Transverse colon (tissue), 4 donors: Measurements from ENCODE around the gene NDUFAB1. TPM values are rescaled to one million over a fixed set of nuclear protein-coding genes. Genes with fewer than 3 reads are reported as not detected.

Experiments used
- DNase-seq: peaks from one replicate; pipeline ENCODE4 v3.0.0-alpha.2; 2019
- H3K27ac ChIP-seq, 4 donors: fragments of 200-600 bp; sonication (generic); 2 replicates each; pipeline ENCODE4 v1.5.1; 2016 to 2018; ENCODE audit warnings: inconsistent platforms in 4 of 4
- H3K27me3 ChIP-seq: fragments of 200-600 bp; sonication (generic); 2 replicates; pipeline ENCODE4 v1.5.1; 2017; ENCODE audit warnings: inconsistent platforms
- H3K36me3 ChIP-seq, 4 donors: fragments of 200-600 bp; sonication (generic); 2 replicates each; pipeline ENCODE4 v1.5.1; 2017 to 2019; ENCODE audit warnings: inconsistent platforms in 4 of 4
- H3K4me1 ChIP-seq, 4 donors: fragments of 200-600 bp; sonication (generic); 2 replicates each; pipeline ENCODE4 v1.5.1; 2017 to 2020; ENCODE audit warnings: inconsistent platforms in 4 of 4
- H3K4me3 ChIP-seq, 4 donors: fragments of 200-600 bp; sonication (generic); 1 replicate in 1 of 4; 2 replicates in 3 of 4; pipeline versions ENCODE4 v1.5.1 to v1.6.1; 2017 to 2019; ENCODE audit warnings: inconsistent platforms in 4 of 4
- H3K9me3 ChIP-seq, 2 donors: fragments of 200-600 bp; sonication (generic); 2 replicates each; pipeline ENCODE4 v1.5.1; 2017 to 2019; ENCODE audit warnings: inconsistent platforms in 2 of 2
- CTCF ChIP-seq, 5 experiments: fragments of 200-600 bp in 3 of 5; fragments of 450-650 bp in 2 of 5; sonication (generic) in 3 of 5; IDR thresholded peaks; 1 replicate in 2 of 5; 2 replicates in 3 of 5; pipeline ENCODE4 v1.5.1; 2016 to 2017; ENCODE audit warnings: antibody characterized with exemption in 5 of 5, inconsistent platforms in 3 of 5, mild to moderate bottlenecking in 2 of 5, moderate library complexity in 1 of 5
- EP300 ChIP-seq: sonication (generic); formaldehyde crosslinking; IDR thresholded peaks from one replicate; pipeline ENCODE4 v1.6.1; 2017; ENCODE audit warnings: antibody characterized with exemption, low read depth
- POLR2A ChIP-seq: fragments of 450-650 bp; IDR thresholded peaks from one replicate; pipeline ENCODE4 v1.6.1; 2016; ENCODE audit warnings: antibody characterized with exemption, mild to moderate bottlenecking, moderate library complexity
- POLR2AphosphoS5 ChIP-seq, 3 donors: sonication (generic); formaldehyde crosslinking; IDR thresholded peaks; one replicate each; pipeline ENCODE4 v1.6.1; 2016; ENCODE audit warnings: antibody characterized with exemption in 3 of 3
- WGBS, 2 donors: methylation state at CpG; one replicate each; pipeline ENCODE4 v1.1.5; 2018; ENCODE audit warnings: low coverage in 1 of 2; 5-methylcytosine and 5-hydroxymethylcytosine counted together
- in situ Hi-C, 4 donors: fragments of 200-750 bp; cut with MboI; loops; one replicate each; pipeline versions ENCODE4 v1.15.0 to v1.15.1; 2017; ENCODE audit warnings: low sequenced_read_pairs in 3 of 4, low pct_ligation_motif_present in 1 of 4, low pct_unique_long_range_greater_than_20kb in 1 of 4
- intact Hi-C: fragments of 100-400 bp; cut with DNase I; formaldehyde crosslinking; loops from one replicate; pipeline ENCODE4 v1.15.1; 2023; ENCODE audit warnings: low total_unique reads
- total RNA-seq, 4 donors: library from RNA; depleted of rRNA; stranded (reverse); fragments of >200 nt; gene quantifications; one replicate each; pipeline ENCODE4 v1.1.0, GENCODE V29; 2016

NDUFAB1 gene
- total RNA-seq, 4 donors from 2014 or later, result 73.3 to 142 (median 108) TPM

DNA sequence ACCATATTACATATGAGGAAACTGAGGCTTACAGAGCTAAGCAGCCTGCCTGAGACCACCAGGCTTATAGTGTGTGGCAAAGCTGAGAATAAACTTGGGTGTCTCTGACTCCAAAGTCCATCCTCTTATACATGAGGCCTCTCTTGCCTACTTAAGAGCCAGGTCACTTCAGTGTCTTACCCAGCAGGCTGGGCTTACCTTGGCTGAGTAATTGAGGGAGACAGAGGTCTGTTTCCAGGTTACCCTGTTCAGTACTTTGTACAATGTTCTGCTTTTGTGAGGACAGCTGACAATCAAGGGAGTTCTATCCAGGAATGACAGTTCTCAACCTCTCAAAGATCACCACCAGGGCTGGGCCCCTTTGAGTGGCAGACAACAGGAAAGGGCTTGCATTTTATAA, 14.4 kb downstream of the NDUFAB1 start:
- Histone ChIP-seq H3K27me3 (no peaks in the 10 kb centered on the region), H3K4me1 (no peaks in the 10 kb centered on the region), H3K27ac (no peak overlapping the region), H3K36me3 (peaks cover 0 to 36% (median 16%) of the 10 kb centered on the region in 4 donors), H3K4me3 (no peak overlapping the region), H3K9me3 (no peaks in the 10 kb centered on the region)
- TF ChIP-seq POLR2AphosphoS5 (IDR thresholded peaks at IDR 0.05) (no peak), POLR2A (no peak), CTCF (IDR thresholded peaks at IDR 0.05) (no peak), EP300 (no peak)
- DNase-seq, result no peak
- intact Hi-C loops (no loop called here), in situ Hi-C loops (no loop called here)

DNA sequence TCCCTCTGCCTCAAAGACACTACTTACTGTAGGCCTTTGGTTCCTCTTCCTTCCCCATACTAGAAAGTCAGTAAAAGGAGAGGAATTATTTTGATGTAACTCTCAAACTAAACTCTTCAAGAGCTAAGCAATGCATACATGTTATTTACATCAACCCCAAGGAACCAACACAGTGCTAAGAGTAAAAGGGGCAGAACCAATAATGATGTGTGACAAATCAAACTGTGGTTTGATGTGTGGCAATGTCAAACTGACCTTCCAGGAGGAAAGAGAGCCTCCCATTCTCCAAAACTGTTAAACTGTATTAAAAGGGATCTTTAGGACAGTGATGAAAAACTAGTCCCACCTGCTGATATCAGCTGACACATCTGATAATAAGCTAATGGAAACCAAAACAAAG, 15.7 kb downstream of the NDUFAB1 start:
- no peak for DNase-seq
- Histone ChIP-seq H3K9me3 (no peaks in the 10 kb centered on the region), H3K4me3 (no peak overlapping the region), H3K36me3 (peaks cover 0 to 34% (median 14%) of the 10 kb centered on the region in 4 donors), H3K27me3 (no peaks in the 10 kb centered on the region), H3K27ac (no peak overlapping the region), H3K4me1 (no peaks in the 10 kb centered on the region)
- TF ChIP-seq POLR2AphosphoS5 (IDR thresholded peaks at IDR 0.05) (no peak), EP300 (no peak), CTCF (IDR thresholded peaks at IDR 0.05) (no peak), POLR2A (no peak)
- in situ Hi-C loops (no loop called here), intact Hi-C loops (no loop called here)

DNA sequence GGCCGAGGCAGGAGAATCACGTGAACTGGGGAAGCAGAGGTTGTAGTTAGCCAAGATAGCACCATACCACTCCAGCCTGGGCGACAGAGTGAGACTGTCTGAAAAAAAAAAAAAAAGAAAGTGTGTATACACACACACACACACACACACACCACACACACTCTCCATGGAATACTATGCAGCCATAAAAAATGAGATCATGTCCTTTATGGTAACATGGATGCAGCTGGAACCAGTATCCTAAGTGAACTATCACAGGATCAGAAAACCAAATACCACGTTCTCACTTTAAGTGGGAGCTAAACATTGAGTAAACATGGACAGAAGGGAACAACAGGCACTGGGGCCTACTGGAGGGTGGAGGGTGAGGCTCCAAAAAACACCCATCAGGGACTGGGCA, 16.7 kb downstream of the NDUFAB1 start:
- intact Hi-C loops, result no loop called here

GRCh38 chr16:23578101-23578830, 17.9 kb downstream of the NDUFAB1 start:
- no peak for DNase-seq
- intact Hi-C loops (no loop called here), in situ Hi-C loops (no loop called here)
- 25 to 55% methylated on average over 1 to 5 of the region's 5 CpGs for WGBS, 2 donors
- no peak for TF ChIP-seq POLR2AphosphoS5 (IDR thresholded peaks at IDR 0.05)
- TF ChIP-seq CTCF (IDR thresholded peaks at IDR 0.05), result no peak
- no peak for TF ChIP-seq POLR2A
- TF ChIP-seq EP300, result no peak
- Histone ChIP-seq H3K27ac (no peak overlapping the region), H3K4me1 (no peaks in the 10 kb centered on the region), H3K27me3 (no peaks in the 10 kb centered on the region), H3K9me3 (no peaks in the 10 kb centered on the region), H3K4me3 (no peak overlapping the region), H3K36me3 (peaks cover 0 to 25% (median 11%) of the 10 kb centered on the region in 4 donors)

More for the DNA sequence above, 16.7 kb downstream of the NDUFAB1 start:
- in situ Hi-C loops, result no loop called here
- no peak for DNase-seq
- H3K27ac ChIP-seq, result no peak overlapping the region
- TF ChIP-seq EP300, result no peak
- no peak for TF ChIP-seq POLR2A
- TF ChIP-seq POLR2AphosphoS5 (IDR thresholded peaks at IDR 0.05), result no peak
- TF ChIP-seq CTCF (IDR thresholded peaks at IDR 0.05), result no peak
- no peaks in the 10 kb centered on the region for H3K4me1 ChIP-seq
- H3K36me3 ChIP-seq, result peaks cover 0 to 24% (median 10%) of the 10 kb centered on the region in 4 donors
- H3K9me3 ChIP-seq, result no peaks in the 10 kb centered on the region
- no peak overlapping the region for H3K4me3 ChIP-seq
- 91% methylated on average over 4 of the region's 4 CpGs; no CpG with 5 or more reads in 1 of the 2 donors for whole genome bisulfite sequencing, 2 donors
- no peaks in the 10 kb centered on the region for H3K27me3 ChIP-seq
